Measurements from ENCODE around the gene TMEM267.
"Not testable (repeated sequence)": the region's sequence is repeated elsewhere in the genome, so short reads cannot be mapped to it uniquely, and the experiment has no call there.

Gene TMEM267

GRCh38 chr5:43485406-43485805 lies 1.7 kb upstream of the TMEM267 start:
- DNase-seq (ENCODE audit: insufficient read length, low spot score) (no peak), FAIRE-seq (peak; percentile 65)
- TF ChIP-seq POLR2A (IDR thresholded peaks at IDR 0.05; ENCODE audit: low read depth, low read length), result no peak

DNA sequence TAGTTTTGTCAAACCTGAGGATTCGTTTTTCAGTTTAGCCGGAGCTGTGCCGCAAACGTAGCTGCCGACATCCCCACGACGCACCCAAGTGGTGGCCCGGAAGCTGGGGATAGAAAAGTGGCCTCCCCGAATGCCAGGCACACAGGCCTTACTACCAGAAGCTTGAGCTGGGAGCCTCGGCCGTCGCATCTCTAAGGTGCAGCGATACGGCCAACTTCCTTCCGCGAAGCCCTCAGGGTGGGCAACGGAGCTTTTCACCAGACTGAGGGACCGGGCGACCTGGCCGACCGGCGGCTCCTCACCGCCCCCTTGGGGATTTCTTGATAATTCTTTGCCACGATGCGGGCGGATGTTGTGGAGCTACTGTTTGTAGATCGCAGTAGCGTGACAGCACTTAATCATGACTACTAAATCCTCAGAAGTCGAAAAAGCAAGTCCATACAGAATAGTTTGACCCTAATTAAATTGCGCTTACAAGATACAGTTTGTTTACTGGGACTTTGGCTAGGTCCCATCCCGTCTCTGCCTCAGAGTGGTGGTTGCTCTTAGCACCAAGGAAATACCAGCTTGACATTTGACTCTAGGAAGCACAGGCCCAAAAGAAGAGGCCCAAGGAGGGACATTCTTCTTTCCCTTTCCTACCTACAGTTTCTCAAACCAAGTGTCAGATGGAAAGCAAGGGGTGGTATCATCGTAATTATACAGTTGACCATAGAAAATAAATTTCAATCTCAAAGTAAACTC lies 613 bp upstream of the TMEM267 start:
- DNase-seq (ENCODE audit: insufficient read length, low spot score), result peak; percentile 71
- TF ChIP-seq POLR2A (IDR thresholded peaks at IDR 0.05; ENCODE audit: low read depth, low read length), result peak; percentile 31; the same call in 1 of the 2 replicates
- FAIRE-seq, result no peak

DNA sequence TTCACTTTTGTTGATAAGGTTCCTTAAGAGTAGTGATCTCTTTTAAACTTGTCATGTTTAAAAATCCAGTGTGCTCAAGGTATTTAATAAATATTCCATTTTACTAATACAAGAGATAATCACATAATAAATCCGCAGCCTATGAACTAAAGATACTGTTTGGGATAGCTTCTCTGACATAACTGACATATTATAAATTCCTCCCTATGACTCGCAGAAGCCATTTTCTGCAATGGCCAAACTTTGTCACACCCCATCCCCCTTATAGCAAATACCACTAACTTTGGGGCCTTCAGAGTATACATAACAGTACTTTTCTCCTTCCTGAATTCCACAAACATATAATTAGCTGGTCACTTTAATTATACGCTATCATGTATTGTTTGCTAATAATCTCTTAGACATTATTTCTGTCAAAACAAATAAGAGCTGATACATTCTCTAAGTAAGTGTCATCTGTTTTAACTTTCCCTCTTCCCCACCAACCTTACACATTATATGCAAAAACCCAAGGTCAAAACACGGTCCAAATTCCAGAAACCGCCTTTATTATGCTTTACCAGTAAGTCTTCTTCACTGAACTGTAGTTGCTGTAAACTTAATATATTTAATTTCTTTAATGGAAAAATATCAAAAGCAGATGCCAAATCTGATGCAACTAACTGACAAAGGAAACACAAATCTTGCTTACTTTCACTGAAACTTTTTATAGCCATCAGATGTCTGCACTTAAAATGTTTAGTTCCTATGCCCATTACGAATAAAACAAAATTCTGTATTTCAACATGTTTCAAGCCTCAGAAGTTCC lies 971 bp downstream of the TMEM267 start:
- FAIRE-seq, result peak; percentile 93
- TF ChIP-seq POLR2A (IDR thresholded peaks at IDR 0.05; ENCODE audit: low read depth, low read length), result no peak
- DNase-seq (ENCODE audit: insufficient read length, low spot score), result no peak

- FAIRE-seq (no peak), DNase-seq (ENCODE audit: insufficient read length, low spot score) (no peak)
- TF ChIP-seq POLR2A (IDR thresholded peaks at IDR 0.05; ENCODE audit: low read depth, low read length), result no peak
Observed at GRCh38 chr5:43469671-43470391, 13.8 kb downstream of the TMEM267 start.

- no peak for TF ChIP-seq POLR2A (IDR thresholded peaks at IDR 0.05; ENCODE audit: low read depth, low read length)
- FAIRE-seq, result no peak
- DNase-seq (ENCODE audit: insufficient read length, low spot score), result no peak
Observed at GRCh38 chr5:43467100-43467499, 16.6 kb downstream of the TMEM267 start.

GRCh38 chr5:43465455-43465854 lies 18.2 kb downstream of the TMEM267 start:
- DNase-seq (ENCODE audit: insufficient read length, low spot score); FAIRE-seq: not testable (repeated sequence)

DNA sequence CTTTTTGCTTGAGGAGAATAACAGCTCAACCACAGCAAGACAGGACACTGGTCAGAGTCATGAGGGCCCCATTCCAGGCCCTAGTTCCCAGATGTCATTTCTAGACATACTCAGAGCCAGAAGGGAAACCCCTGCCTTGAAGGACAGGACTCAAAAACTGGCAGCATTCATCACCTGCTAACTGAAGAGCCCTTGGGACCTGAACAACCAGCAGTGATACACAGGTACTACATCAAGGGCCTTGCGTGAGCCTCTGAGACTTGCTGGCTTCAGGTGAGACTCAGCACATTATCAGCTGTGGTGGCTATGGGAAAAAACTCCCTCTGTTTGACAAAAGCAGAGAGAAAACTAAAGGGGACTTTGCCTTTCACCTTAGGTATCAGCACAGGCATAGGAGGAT lies 22.6 kb downstream of the TMEM267 start:
- TF ChIP-seq POLR2A (IDR thresholded peaks at IDR 0.05; ENCODE audit: low read depth, low read length), result no peak
- DNase-seq (ENCODE audit: insufficient read length, low spot score), result no peak
- FAIRE-seq, result no peak

- TF ChIP-seq POLR2A (IDR thresholded peaks at IDR 0.05; ENCODE audit: low read depth, low read length), result no peak
- FAIRE-seq (no peak), DNase-seq (ENCODE audit: insufficient read length, low spot score) (no peak)
Observed at GRCh38 chr5:43456556-43456955, 27.1 kb downstream of the TMEM267 start.

- not testable (repeated sequence) for DNase-seq (ENCODE audit: insufficient read length, low spot score); FAIRE-seq
Observed at GRCh38 chr5:43441575-43441974, 42.1 kb downstream of the TMEM267 start.

DNA sequence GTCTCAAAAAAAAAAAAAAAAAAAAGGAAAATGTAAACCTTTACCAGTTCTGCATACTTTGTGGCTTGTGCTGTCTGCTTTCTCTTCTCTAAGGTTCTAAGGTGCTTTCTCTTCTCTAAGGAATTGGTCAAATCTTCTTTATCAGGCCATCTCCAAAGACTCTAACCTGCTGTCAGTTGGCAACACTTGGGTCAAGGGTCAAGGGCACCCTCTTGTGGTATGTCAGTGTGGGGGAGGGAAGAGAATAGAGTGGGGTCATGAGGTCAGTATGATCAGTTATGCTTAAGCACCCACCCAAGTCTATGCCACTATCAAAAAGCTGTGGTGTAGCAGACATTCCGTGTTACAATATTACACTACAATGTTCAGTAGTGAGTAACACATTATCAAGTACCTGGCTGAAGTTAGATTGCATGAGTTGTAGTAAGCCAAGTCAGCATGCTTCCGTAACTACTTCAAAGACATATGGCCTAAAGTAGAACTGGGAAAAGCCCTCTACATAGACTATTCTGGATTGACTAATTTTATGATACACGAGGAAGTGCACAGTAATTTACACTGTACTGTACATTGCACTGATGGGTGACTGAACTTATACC lies 46.5 kb downstream of the TMEM267 start:
- DNase-seq (ENCODE audit: insufficient read length, low spot score) (no peak), FAIRE-seq (no peak)
- TF ChIP-seq POLR2A (IDR thresholded peaks at IDR 0.05; ENCODE audit: low read depth, low read length), result no peak

DNA sequence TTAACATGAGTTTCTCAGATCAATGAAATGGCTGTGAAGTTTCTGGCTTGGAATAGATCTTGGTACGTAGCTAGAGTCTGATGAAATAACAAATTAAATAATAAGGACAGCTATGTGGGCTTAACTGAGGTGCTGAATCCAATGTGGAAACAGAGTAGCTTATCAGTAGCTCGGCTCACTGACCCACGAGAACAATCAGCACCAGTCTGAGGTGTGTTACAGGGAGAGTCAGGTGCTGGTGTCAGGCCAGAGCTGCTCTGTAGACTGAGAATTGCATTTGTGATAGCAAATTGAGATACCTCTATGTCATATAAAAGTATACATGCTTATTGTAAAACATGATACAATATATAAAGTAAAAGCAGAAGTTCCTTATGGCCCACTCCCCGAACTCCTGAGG lies 50.3 kb downstream of the TMEM267 start:
- DNase-seq (ENCODE audit: insufficient read length, low spot score) (no peak), FAIRE-seq (no peak)
- no peak for TF ChIP-seq POLR2A (IDR thresholded peaks at IDR 0.05; ENCODE audit: low read depth, low read length)

DNA sequence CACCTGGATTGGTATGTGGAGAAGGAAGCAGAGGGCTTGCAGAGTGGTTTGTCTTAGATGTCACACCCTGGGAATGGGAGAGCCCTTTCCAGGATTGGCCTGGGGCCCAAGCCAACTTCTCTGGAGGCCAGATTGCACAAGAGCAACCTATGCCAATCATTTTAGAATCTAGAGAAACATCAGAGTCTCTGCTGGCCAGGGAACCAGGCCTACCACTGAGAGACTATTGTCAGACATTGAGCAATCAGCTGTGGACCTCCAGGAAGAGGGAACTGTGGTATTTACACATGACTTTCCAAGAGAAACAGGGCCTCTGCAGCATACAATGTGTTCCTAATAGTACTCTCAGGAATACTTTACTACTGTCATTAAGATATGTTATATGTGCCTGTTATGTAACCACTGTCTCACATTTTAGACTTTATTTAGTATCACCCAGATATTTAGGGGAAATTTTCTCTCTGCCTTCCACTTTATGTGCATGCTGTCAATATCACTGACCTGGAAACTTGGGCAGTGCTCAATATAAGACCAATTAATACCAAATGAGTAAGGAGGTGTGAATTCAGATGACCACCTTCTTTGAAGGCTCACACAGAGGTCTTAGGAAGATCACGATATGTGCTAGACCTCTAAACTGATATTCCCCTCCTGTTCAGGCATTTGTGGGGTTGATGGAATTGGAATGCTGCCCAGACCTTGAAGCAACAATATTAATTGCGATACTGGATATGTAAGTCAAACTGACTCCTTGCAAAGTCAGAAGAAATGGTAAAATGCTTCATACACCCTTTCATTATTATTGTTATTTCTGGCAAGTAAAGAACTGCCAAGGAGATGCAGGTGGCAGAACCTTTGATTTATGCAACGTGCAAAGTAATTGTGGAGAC lies 50.9 kb downstream of the TMEM267 start:
- DNase-seq (ENCODE audit: insufficient read length, low spot score), result no peak
- peak; percentile 20 for FAIRE-seq
- no peak for TF ChIP-seq POLR2A (IDR thresholded peaks at IDR 0.05; ENCODE audit: low read depth, low read length)

DNA sequence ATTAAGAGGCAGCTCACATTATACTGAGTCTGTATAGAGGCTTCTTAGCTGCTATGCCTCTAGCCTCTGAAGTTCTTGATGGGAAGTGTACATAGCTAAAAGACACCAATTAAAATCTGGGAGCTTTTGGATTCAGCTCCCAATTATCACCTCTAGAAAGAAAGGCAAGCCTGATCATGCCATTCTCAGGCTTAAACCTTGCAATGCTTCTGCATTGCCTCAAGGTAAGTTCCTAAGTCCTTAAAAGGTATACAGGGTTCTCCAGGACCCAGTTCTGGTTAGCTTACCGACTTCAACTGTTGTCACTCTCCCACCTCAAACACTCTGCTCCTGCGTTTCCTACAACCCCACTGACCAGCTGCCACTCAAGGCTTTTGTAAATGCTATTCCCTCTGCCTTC lies 54.0 kb downstream of the TMEM267 start:
- TF ChIP-seq POLR2A (IDR thresholded peaks at IDR 0.05; ENCODE audit: low read depth, low read length), result no peak
- FAIRE-seq, result no peak
- no peak for DNase-seq (ENCODE audit: insufficient read length, low spot score)

Measured in H54 (cell line).